Nephron (organoid): ENCODE measurements around the gene TAGLN2.

Experiments
- H3K27ac Mint-ChIP-seq, 3 experiments: 2 replicates each; pipeline ENCODE4 v1.8.0; 2020; ENCODE audit warnings: mixed read lengths in 3 of 3, mild to moderate bottlenecking in 2 of 3, moderate library complexity in 1 of 3
- H3K27me3 Mint-ChIP-seq: 2 replicates; pipeline ENCODE4 v1.8.0; 2021; ENCODE audit warnings: low read depth, mild to moderate bottlenecking, moderate library complexity, mixed read lengths
- H3K36me3 Mint-ChIP-seq: 2 replicates; pipeline ENCODE4 v1.8.0; 2020; ENCODE audit warnings: low read depth, mixed read lengths
- H3K4me1 Mint-ChIP-seq: 2 replicates; pipeline ENCODE4 v1.8.0; 2020; ENCODE audit warnings: mixed read lengths
- H3K4me3 Mint-ChIP-seq, 3 experiments: 2 replicates each; pipeline ENCODE4 v1.8.0; 2020; ENCODE audit warnings: mild to moderate bottlenecking in 3 of 3, mixed read lengths in 3 of 3, moderate library complexity in 2 of 3
- H3K9me3 Mint-ChIP-seq: 2 replicates; pipeline ENCODE4 v1.8.0; 2020; ENCODE audit warnings: mixed read lengths
- CTCF ChIP-seq, 3 experiments: fragments of 200-600 bp; sonication (generic); IDR thresholded peaks; one replicate each; pipeline ENCODE4 v1.5.0; 2021; ENCODE audit warnings: antibody characterized with exemption in 3 of 3; ENCODE audit not compliant: unreplicated experiment in 3 of 3

The TAGLN2 gene

DNA sequence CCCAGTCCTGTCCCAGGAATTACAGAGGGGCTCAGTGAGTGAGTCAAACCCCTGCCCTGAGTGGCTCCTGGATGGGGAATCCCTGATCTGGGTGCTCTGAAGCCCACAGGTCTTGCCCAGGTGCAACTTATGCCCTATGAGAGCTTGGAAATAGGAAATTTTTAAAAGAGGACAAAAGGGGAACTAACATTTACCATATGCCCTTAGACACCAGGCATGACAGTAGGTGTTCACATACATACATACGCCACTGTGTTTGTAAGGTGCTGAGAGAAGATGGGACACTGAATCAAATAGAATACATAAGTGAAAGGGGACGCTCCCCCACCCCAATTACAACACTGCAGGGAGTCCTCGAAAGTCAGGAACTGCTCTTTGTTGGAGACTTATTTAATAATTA lies 26.8 kb downstream of the TAGLN2 start:
- Mint-ChIP-seq H3K4me3 (no peak overlapping the region), H3K27me3 (peaks cover 20% of the 10 kb centered on the region), H3K9me3 (peaks cover 2% of the 10 kb centered on the region), H3K27ac (no peak overlapping the region), H3K36me3 (no peaks in the 10 kb centered on the region), H3K4me1 (peaks cover 20% of the 10 kb centered on the region)
- no peak for TF ChIP-seq CTCF (IDR thresholded peaks at IDR 0.05; ENCODE audit: unreplicated experiment in 3 of 3)

GRCh38 chr1:159897962-159898361 lies 27.3 kb downstream of the TAGLN2 start:
- no peaks in the 10 kb centered on the region for H3K9me3 Mint-ChIP-seq
- no peak overlapping the region for H3K27ac Mint-ChIP-seq
- no peak overlapping the region for H3K4me3 Mint-ChIP-seq
- H3K36me3 Mint-ChIP-seq, result no peaks in the 10 kb centered on the region
- peaks cover 20% of the 10 kb centered on the region for H3K4me1 Mint-ChIP-seq
- no peak for TF ChIP-seq CTCF (IDR thresholded peaks at IDR 0.05; ENCODE audit: unreplicated experiment in 3 of 3)
- peaks cover 25% of the 10 kb centered on the region for H3K27me3 Mint-ChIP-seq

DNA sequence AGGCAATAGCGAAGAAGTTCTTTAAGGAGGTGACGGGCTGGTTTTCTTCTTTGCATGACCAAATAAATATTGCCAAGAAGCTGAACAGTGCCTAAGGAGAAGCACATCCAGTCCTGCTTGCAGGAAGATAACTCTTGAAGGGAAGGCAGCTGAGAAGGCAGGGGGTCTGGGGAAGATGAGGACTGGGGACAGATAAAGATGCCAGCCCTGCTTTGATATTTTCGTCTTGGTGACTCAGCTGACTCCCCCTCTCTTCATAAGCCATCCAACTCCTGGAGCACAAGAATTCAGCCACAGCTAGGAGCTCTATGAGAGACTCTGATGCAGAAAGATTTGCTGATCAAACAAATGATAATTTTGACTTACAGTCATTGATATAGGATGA lies 28.8 kb downstream of the TAGLN2 start:
- Mint-ChIP-seq H3K4me3 (no peak overlapping the region), H3K36me3 (no peaks in the 10 kb centered on the region), H3K4me1 (peaks cover 20% of the 10 kb centered on the region), H3K27ac (peak overlapping the region in 1 of 3 experiments; percentile 44), H3K27me3 (peaks cover 26% of the 10 kb centered on the region), H3K9me3 (no peaks in the 10 kb centered on the region)
- no peak for TF ChIP-seq CTCF (IDR thresholded peaks at IDR 0.05; ENCODE audit: unreplicated experiment in 3 of 3)

DNA sequence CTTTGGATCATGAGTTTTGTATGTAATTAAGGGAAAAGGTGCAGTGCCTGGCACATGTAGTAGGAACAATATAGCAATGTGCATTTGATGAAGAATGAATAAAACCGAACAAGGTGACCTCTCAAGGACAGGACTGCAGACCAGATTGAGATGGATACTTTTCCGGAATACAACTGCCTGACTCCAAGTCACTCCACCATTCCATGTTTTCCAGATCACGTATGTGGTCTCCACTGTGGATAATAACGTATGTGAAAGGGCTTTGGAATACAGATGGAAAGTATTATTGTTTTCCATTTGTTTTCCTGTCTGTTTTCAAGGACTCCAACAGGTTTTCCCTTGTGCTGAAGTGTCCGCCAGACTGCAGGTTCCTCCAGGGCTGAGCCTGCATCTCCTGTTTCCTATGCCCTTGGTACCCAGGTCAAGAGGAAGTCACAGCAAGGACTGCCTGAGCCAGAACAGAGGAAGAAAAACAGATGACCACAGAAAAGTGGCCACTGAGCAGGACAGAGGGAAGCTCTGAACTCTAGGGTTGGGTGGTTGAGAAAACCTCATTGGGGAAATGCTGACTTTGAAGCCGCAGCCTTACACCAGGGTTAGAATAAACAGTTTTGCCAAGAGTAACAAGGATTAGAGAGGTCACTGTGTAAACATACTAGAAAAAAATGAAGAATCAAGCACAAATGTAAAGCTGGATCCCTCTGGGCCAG lies 29.3 kb downstream of the TAGLN2 start:
- Mint-ChIP-seq H3K4me1 (peaks cover 20% of the 10 kb centered on the region), H3K4me3 (no peak overlapping the region), H3K27ac (peak overlapping the region in 2 of 3 experiments; percentile 31 to 44), H3K36me3 (no peaks in the 10 kb centered on the region), H3K27me3 (peaks cover 26% of the 10 kb centered on the region), H3K9me3 (no peaks in the 10 kb centered on the region)
- no peak for TF ChIP-seq CTCF (IDR thresholded peaks at IDR 0.05; ENCODE audit: unreplicated experiment in 3 of 3)

DNA sequence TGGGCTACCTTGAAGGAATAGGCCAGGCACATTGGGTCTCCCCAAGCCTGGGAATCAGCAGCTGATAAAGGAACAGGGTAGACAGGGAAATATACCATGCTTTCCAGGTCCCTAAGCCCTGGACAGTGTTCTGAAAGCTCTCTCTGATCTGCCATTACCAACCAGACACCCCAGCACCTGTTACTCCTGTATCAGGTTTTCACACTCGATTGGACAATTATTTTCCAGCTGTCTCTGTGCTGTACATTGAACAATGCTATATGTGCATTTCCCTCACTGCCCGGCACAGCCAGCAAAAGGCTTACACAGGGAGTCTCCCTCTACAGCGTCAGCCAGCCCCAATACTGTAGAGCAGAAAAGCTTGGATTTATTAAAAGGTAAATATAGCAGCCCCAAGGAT lies 30.0 kb downstream of the TAGLN2 start:
- TF ChIP-seq CTCF (IDR thresholded peaks at IDR 0.05; ENCODE audit: unreplicated experiment in 3 of 3), result no peak
- H3K4me1 Mint-ChIP-seq, result peaks cover 16% of the 10 kb centered on the region
- H3K27ac Mint-ChIP-seq, result no peak overlapping the region
- H3K36me3 Mint-ChIP-seq, result no peaks in the 10 kb centered on the region
- H3K9me3 Mint-ChIP-seq, result no peaks in the 10 kb centered on the region
- H3K27me3 Mint-ChIP-seq, result peaks cover 19% of the 10 kb centered on the region
- H3K4me3 Mint-ChIP-seq, result no peak overlapping the region

- no peak overlapping the region for H3K27ac Mint-ChIP-seq
- peaks cover 21% of the 10 kb centered on the region for H3K4me1 Mint-ChIP-seq
- H3K9me3 Mint-ChIP-seq, result no peaks in the 10 kb centered on the region
- no peaks in the 10 kb centered on the region for H3K36me3 Mint-ChIP-seq
- TF ChIP-seq CTCF (IDR thresholded peaks at IDR 0.05; ENCODE audit: unreplicated experiment in 3 of 3), result no peak
- H3K4me3 Mint-ChIP-seq, result no peak overlapping the region
- peaks cover 16% of the 10 kb centered on the region for H3K27me3 Mint-ChIP-seq
These were observed 32.4 kb downstream of the TAGLN2 start for GRCh38 chr1:159892944-159893343.
